BJ (cell line): ENCODE measurements around the gene MAFG. TPM values are rescaled to one million over a fixed set of nuclear protein-coding genes. Genes with fewer than 3 reads are reported as not detected.
A peak's percentile ranks its signal among the peaks of the same experiment; 100 is the strongest.

Experiments used
- CTCF ChIA-PET: fragments of 350-600 bp; formaldehyde crosslinking; extraction: SDS; loops from one replicate; lab custom pipeline; 2021; ENCODE audit warnings: antibody characterized with exemption, inconsistent platforms; lab: Yijun Ruan, JAX
- POLR2A ChIA-PET: fragments of 300-600 bp; sonication (Branson Sonifier 250); formaldehyde crosslinking; extraction: SDS; loops from one replicate; lab custom pipeline; 2021; ENCODE audit warnings: antibody characterized with exemption; lab: Charles Lee
- DNase-seq: peaks from one replicate; pipeline ENCODE4 v3.0.0-alpha.2; 2011; ENCODE audit warnings: low read depth
- H3K27me3 ChIP-seq: 2 replicates; pipeline ENCODE4 v1.6.0; 2011; ENCODE audit warnings: low read length; ENCODE audit not compliant: control insufficient read depth, insufficient read depth
- H3K36me3 ChIP-seq: 2 replicates; pipeline ENCODE4 v1.5.1; 2011; ENCODE audit warnings: low read length; ENCODE audit not compliant: control insufficient read depth, insufficient read depth
- H3K4me3 ChIP-seq: 2 replicates; pipeline ENCODE4 v1.5.1; 2011; ENCODE audit warnings: low read depth, mild to moderate bottlenecking, control low read depth, low read length
- CTCF ChIP-seq: IDR thresholded peaks from 2 replicates; pipeline ENCODE4 v1.5.1; 2011; ENCODE audit warnings: low read depth, mild to moderate bottlenecking, control low read depth, inconsistent platforms, low read length, moderate library complexity; ENCODE audit not compliant: insufficient read depth
- polyA plus RNA-seq: library from polyadenylated mRNA; depleted of rRNA; stranded (reverse); fragments of >200 nt; gene quantifications from 2 replicates; pipeline ENCODE4 v1.2.3, GENCODE V29; 2011

Gene MAFG
- polyA plus RNA-seq, 1 experiment = 20.6 TPM

DNA sequence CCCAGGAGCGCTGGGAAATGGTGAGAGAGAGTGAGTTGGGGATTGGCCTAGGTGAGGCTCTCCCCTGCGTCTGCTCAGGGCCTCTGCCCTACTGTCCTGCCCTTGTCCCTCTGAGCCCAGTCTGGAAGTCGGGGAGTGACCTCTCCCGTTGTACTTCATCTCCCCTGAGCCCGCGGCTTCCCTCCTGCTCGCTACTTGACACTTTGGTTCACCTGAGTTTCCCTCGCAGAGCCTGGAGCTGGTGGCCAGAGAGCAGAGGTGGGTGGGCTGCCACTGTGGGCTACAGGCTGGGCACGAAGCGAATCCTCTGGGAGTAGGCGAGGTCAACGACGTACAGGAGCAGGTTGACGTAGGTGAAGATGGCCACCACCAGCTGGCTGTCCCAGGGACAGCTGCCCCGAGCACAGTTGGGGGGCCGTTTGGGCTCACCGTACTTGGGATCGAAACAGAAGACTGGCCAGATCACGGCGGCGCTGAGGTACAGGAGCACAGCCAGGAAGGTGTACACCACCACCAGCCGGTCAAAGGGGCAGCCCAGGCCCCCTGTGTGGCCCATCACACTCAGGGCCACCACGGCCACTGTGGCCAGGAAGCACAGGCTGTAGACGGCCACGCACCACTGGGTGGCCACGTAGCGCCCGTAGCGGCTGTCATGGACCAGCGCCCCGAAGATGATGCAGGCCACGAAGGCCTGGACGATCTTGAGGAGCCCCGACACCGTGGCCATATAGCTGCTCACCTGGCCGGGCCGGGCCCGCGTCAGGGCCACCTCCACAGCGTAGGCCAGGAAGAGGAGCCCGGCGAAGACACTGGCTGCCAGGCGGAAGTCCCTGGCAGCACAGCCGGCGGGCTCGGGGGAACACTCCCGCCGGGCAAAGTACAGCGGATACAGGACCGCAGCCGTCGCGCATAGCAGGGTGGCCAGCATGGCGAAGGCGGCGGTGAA lies 13.3 kb upstream of the MAFG start:
- no peak for TF ChIP-seq CTCF
- CTCF ChIA-PET = interaction anchor here (1.6 to 4.4 kb wide), 2 partner anchors 19 to 80 kb away, joined by 6 to 15 read pairs; no protein-coding TSS in a partner anchor
- Histone ChIP-seq H3K36me3 (no peaks in the 10 kb centered on the region; the same call in 1 of the 2 replicates), H3K4me3 (no peak overlapping the region), H3K27me3 (peaks cover 6% of the 10 kb centered on the region; the same call in 1 of the 2 replicates)
- POLR2A ChIA-PET = no interaction called here
- no peak for DNase-seq

DNA sequence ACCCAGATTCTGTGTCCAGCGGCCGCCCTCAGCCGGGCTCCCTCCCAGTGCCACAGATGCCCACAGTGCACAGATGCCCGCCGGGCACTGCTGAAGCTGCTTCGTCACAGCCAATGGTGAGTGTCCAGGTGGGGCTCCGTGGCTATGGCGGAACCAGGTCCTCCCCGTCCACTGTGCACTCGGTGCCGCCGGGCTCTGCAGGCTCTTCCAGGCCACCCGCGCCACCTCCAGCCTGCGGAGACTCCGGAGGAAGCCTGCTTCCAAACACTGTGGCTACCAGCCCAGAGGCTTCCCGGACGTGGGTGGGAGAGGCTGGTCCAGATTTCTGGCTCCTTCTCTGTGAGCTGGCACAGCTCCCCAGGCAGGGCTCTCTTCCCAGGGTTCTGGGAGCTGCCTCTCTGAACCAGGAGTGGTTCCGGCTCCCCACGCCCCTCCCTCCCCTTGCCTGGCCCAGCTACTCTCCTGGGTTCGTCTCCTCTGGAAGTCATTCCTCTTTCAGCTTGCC lies 12.4 kb upstream of the MAFG start:
- POLR2A ChIA-PET = no interaction called here
- TF ChIP-seq CTCF = no peak
- peaks cover 3% of the 10 kb centered on the region for H3K36me3 ChIP-seq
- no peak overlapping the region for H3K4me3 ChIP-seq
- no peak for DNase-seq
- peaks cover 6% of the 10 kb centered on the region; the same call in 1 of the 2 replicates for H3K27me3 ChIP-seq
- CTCF ChIA-PET = interaction anchor here (4.4 kb wide), 1 partner anchor 20 kb away, joined by 15 read pairs; no protein-coding TSS in a partner anchor

- TF ChIP-seq CTCF = no peak
- Histone ChIP-seq H3K36me3 (peaks cover 11% of the 10 kb centered on the region), H3K4me3 (no peak overlapping the region), H3K27me3 (peaks cover 4% of the 10 kb centered on the region; the same call in 1 of the 2 replicates)
- DNase-seq = no peak
- ChIA-PET CTCF (interaction anchor here (1.4 to 4.4 kb wide), 3 partner anchors 20 to 23 kb away, joined by 3 to 16 read pairs (median 15); no protein-coding TSS in a partner anchor), POLR2A (no interaction called here)
Observed at GRCh38 chr17:81939218-81939617, 11.7 kb upstream of the MAFG start.

DNA sequence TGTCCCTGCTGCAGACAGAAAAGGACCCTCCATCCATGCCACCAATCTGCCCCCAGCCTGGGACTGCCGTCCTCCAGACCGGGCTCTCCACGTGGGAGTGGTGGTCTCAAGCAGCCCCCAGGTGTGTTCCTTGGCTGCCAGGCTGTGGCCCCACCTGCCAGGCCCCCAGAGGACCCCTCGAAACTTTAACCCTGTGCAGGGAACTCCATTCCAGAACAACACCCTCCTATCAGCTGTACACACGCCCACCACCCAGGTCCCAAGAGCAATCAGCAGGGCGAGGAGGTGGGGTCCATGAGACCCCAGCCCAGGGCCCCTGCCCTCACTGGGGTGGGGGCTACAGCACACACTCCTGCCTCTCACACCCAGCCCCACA lies 8.2 kb upstream of the MAFG start:
- CTCF ChIA-PET = interaction anchor here (0.8 to 1.4 kb wide), 2 partner anchors 8 to 14 kb away, joined by 3 read pairs; partner anchors contain the start of gene MAFG
- POLR2A ChIA-PET = no interaction called here
- peak overlapping the region; percentile 11; the same call in 1 of the 2 replicates for H3K4me3 ChIP-seq

More for the DNA sequence above, 8.2 kb upstream of the MAFG start:
- Histone ChIP-seq H3K36me3 (peaks cover 20% of the 10 kb centered on the region), H3K27me3 (0 out of 2 replicates have a peak, but pooled peaks cover 1% of the 10 kb centered on the region)
- DNase-seq = no peak
- no peak for TF ChIP-seq CTCF
